HTERT RPE-1 (cell line): ENCODE measurements around the gene CLNK.
"Not testable (repeated sequence)": the region's sequence is repeated elsewhere in the genome, so short reads cannot be mapped to it uniquely, and the experiment has no call there.

Source experiments
- in situ Hi-C: fragments of 300-500 bp; cut with MboI; formaldehyde crosslinking; loops from 4 replicates; pipeline ENCODE4 v1.14.3; 2020; ENCODE audit warnings: low sequenced_read_pairs

CLNK gene

GRCh38 chr4:10614926-10615325 is 69.6 kb downstream of the CLNK start:
- in situ Hi-C loops = not testable (repeated sequence)

DNA sequence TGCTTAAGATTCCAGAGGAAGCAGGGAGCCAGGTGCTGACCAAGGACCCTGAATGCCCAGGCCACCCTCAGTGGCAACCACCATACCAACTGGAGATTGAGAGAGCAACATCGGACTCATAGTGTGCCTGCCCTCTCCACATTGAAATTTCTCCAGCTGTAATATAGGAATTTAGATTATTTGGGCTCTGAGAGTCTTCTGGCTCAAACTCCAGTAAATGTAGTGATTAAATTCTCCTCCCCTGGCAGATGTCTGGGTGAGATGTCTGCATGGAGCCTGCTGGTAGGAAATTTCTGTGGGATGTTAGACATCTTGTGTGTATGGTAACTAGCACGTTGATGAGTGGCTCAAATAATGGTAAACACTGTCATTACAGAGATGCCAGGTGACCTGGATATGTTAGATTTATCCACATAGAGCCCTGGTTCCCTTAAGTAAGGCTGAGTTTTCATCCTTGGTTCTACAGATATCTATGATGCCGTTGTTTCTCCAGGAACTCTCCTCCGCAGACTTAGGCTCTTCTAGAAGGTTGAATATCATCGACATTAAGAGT is 70.6 kb downstream of the CLNK start:
- in situ Hi-C loops = no loop called here

DNA sequence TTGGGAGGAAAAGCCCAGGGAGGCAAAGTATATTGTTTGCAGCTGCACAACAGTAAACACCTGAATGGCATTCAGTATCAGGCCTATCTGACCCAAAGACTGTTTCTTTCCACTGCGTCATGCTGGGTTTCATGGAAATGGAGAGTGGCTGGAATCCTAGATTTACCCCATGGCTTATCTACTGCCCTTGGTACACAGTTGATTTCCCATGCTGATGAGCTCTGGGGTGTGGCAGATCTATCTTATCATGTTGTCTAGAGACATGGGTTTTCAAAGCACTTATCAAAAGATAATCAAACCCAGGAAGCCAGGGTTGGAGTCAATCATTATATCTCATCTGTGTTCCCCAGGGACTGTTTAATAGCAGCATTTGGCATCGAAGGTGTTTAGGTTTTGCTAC is 72.1 kb downstream of the CLNK start:
- in situ Hi-C loops = no loop called here

- in situ Hi-C loops = no loop called here
Observed at GRCh38 chr4:10611673-10612072, 72.9 kb downstream of the CLNK start.

DNA sequence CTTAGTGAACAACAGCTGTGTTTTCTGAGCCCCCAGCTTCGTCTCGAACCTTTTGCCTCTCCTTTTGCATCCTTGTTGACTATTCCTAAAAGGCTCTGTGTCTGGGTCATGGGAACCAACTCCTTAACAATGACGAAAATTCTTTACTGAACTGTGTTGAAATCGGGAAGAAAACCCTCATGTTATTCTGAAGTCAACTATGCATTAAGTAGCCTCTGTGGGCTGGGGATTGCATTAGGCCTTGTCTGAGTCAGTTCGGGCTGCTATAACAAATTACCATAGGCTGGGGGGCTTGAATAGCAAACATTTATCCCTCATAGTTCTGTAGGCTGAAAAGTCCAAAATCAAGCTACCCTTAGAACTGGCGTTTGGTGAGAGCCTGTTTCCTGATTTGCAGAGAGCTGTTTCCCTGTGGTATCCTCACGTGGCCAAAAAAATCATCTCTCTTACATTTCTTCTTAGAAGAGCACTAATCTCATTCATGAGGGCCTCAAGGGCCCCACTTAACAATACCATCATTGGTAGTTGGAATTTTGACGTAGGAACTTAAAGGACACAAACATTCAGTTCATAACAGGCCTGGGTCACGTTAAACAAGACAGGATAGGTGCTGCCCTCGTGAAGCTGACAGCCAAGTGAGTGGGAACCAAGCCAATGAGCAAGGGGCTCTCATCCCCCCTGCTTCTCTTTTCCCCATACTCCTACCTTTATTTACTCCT is 75.9 kb downstream of the CLNK start:
- in situ Hi-C loops = no loop called here

DNA sequence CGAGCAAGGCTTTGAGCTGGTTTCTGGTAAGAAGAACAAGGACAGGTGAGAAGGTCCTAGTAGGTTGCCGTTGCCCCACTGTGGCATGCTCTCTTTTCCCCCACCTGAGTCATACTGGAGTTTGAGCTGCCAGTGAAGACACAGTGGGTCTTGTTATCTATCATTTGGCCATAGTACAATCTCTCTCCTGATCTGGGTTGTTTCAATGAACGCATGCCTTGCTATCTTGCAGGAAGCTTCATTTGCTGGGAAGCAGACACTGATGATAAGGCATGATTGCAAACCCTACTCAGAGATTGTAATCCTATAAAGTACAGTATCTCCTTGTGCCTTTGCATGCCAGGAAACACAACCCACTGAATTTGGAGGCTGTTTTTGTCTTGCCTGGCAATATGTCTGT is 77.4 kb downstream of the CLNK start:
- in situ Hi-C loops = no loop called here

DNA sequence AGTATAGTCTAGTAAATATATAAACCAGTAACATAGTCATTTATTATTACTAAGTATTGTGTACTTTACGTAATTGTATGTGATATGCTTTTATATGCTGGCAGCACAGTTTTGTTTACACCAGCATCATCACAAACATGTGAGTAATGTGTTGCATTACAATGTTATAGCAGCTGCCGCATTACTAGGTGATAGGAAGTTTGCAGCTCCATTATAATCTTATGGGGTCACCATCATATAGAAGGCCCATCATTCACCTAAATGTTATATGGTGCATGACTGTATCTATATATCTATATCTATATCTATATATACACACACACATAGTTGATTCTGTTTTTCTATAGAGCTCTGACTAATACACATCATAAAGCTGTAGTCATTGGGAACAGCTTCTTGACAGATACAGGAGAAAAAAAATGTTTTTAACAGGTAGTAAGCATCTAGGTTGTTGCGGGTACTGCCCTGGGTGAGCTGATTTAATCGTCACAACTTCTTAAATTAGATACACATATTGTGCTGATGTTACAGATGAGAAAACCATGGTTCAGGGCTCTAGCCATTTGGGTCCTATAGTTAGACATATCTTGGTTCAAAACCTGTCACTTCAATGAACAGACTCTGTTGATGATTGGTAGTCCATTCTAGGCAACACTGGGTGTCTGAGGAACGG is 77.9 kb downstream of the CLNK start:
- in situ Hi-C loops = no loop called here

- in situ Hi-C loops = no loop called here
Observed at GRCh38 chr4:10605746-10606482, 78.7 kb downstream of the CLNK start.

GRCh38 chr4:10605031-10605430 is 79.5 kb downstream of the CLNK start:
- in situ Hi-C loops = no loop called here

- in situ Hi-C loops = no loop called here
Observed at GRCh38 chr4:10599574-10599973, 85.0 kb downstream of the CLNK start.

- in situ Hi-C loops = no loop called here
Observed at GRCh38 chr4:10598829-10599228, 85.7 kb downstream of the CLNK start.

DNA sequence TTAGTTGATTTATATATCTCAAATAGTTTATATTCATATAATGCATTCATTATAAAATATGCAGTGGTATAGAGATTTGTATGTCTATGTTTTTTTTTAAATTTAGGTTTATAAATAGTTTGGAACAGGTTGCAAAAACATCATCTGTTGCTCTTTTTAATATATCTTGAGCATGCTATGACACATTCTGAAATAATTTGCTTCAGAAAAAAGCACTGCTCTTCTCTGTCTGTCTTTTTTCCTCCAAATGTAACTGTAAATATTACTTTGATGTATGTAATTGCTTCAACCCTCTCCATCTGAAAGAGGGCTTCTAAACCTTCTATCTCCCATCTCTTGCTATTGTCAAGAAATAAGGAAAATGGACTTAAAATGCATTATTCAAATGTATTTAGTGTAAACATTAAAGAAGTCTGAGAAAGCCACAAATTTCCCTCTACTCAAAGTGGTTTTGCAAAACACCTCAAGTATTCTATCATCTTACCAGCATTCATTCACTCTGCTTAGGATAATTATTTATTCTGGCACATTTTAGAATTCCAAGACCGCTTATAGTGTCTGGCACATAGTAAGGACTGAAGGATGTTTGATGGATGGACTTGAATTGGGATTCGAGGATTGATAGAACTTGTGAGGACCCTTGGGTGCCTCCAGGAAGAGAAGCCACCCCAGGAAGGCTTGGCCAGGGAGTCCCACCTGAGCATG is 87.8 kb downstream of the CLNK start:
- in situ Hi-C loops = no loop called here

GRCh38 chr4:10593130-10593529 is 91.4 kb downstream of the CLNK start:
- in situ Hi-C loops = no loop called here

DNA sequence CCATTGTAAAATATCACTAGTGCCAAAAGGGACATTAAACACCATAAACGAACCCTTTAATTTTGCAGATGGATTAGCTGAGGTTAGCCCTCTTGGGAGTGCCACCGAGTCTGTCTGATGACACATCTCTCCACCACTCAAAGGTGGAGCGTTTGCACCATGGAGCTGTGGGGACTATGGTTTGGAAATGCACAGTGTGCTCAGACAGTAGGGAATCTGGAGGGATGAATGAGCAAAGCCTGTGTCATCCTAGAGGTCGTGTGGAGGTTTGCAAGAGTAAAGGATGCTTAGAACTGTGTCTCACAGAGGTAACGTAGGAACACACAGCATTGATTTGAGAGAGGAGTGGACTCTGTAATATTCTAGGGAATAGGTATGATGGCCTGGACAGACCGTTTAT is 93.7 kb downstream of the CLNK start:
- in situ Hi-C loops = no loop called here

- in situ Hi-C loops = no loop called here
Observed at GRCh38 chr4:10589799-10590198, 94.8 kb downstream of the CLNK start.

DNA sequence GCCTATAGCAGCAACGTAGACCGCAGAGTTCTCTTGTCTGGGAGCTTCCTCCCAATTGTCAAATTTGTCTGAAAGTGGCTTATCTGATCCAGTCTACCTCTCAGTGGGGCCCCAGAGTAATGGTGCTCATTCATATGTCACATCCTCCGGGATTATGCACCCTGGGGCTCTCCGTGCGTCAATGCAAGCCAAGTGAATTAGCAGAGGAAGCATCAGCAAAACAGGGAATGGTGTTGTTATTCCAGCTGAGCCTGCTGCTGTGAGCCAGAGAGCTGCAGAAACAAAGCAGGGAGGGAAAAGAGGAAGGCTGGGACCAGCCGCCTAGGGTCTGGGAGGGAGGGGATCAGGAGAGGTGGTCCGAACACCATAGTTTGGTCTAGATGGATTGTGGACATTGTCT is 95.2 kb downstream of the CLNK start:
- in situ Hi-C loops = no loop called here

- in situ Hi-C loops = no loop called here
Observed at GRCh38 chr4:10587697-10588096, 96.9 kb downstream of the CLNK start.

DNA sequence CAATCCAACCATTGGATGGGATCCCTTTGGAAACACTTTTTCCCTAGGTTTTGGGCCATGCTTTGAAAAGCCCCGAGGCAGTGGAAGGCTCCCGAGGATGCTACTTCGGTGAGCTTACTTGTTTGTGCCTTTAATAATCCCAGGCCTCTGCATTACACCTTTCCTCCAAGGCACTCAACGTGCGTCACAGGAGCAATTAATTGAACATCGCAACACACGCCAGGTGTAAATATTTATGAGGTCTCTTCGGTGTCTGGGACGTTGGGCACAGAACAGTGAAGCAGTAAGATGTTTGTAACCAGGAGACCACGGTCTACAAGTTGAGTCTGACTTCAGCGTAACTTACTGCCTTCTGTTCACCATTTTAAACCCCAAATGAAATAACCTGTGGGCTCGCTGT is 97.3 kb downstream of the CLNK start:
- in situ Hi-C loops = no loop called here

GRCh38 chr4:10584042-10584441 is 100.5 kb downstream of the CLNK start:
- in situ Hi-C loops = no loop called here

- in situ Hi-C loops = no loop called here
Observed at GRCh38 chr4:10582951-10583350, 101.6 kb downstream of the CLNK start.

- in situ Hi-C loops = no loop called here
Observed at GRCh38 chr4:10582059-10582686, 102.4 kb downstream of the CLNK start.
